Mesothelial cell of epicardium (in vitro differentiated cells): Measurements from ENCODE around the gene BIRC7. TPM values are rescaled to one million over a fixed set of nuclear protein-coding genes. Genes with fewer than 3 reads are reported as not detected.
A peak's percentile ranks its signal among the peaks of the same experiment; 100 is the strongest.

Source experiments
- DNase-seq, 2 experiments: peaks; one replicate each; pipeline ENCODE4 v3.0.0; 2021; ENCODE audit warnings: low spot score in 2 of 2; ENCODE audit not compliant: unreplicated experiment in 2 of 2
- H3K27ac Mint-ChIP-seq: 2 replicates; pipeline ENCODE4 v1.8.0; 2021; ENCODE audit warnings: mixed read lengths
- H3K27me3 Mint-ChIP-seq: 2 replicates; pipeline ENCODE4 v1.8.0; 2021; ENCODE audit warnings: low read depth, mixed read lengths
- H3K36me3 Mint-ChIP-seq: 2 replicates; pipeline ENCODE4 v1.8.0; 2021; ENCODE audit warnings: mixed read lengths
- H3K4me1 Mint-ChIP-seq: 2 replicates; pipeline ENCODE4 v1.8.0; 2021; ENCODE audit warnings: mixed read lengths
- H3K4me3 Mint-ChIP-seq: 2 replicates; pipeline ENCODE4 v1.8.0; 2021; ENCODE audit warnings: mild to moderate bottlenecking, moderate library complexity, mixed read lengths
- H3K9me3 Mint-ChIP-seq: 2 replicates; pipeline ENCODE4 v1.8.0; 2021; ENCODE audit warnings: mixed read lengths
- CTCF ChIP-seq: fragments of 200-600 bp; sonication (generic); IDR thresholded peaks from one replicate; pipeline ENCODE4 v1.5.0; 2021; ENCODE audit warnings: antibody characterized with exemption; ENCODE audit not compliant: unreplicated experiment
- total RNA-seq: library from RNA; stranded (reverse); gene quantifications from 3 replicates; pipeline ENCODE4 v1.2.1, GENCODE V29; 2021

Gene BIRC7
- total RNA-seq, 1 donor from 2014 or later = 0.36 TPM

GRCh38 chr20:63256954-63257353 is 21.2 kb downstream of the BIRC7 start:
- Mint-ChIP-seq H3K36me3 (no peaks in the 10 kb centered on the region), H3K4me3 (peak overlapping the region; percentile 13), H3K4me1 (peaks cover 74% of the 10 kb centered on the region), H3K27me3 (peaks cover 29% of the 10 kb centered on the region), H3K27ac (no peak overlapping the region), H3K9me3 (no peaks in the 10 kb centered on the region)
- TF ChIP-seq CTCF = no peak
- DNase-seq = no peak

GRCh38 chr20:63257629-63258028 is 21.9 kb downstream of the BIRC7 start:
- H3K4me1 Mint-ChIP-seq = peaks cover 78% of the 10 kb centered on the region
- no peak for TF ChIP-seq CTCF
- H3K4me3 Mint-ChIP-seq = no peak overlapping the region
- DNase-seq = no peak
- H3K27me3 Mint-ChIP-seq = peaks cover 22% of the 10 kb centered on the region
- H3K9me3 Mint-ChIP-seq = no peaks in the 10 kb centered on the region
- no peak overlapping the region for H3K27ac Mint-ChIP-seq
- no peaks in the 10 kb centered on the region for H3K36me3 Mint-ChIP-seq

- no peak for DNase-seq
- H3K4me1 Mint-ChIP-seq = peaks cover 72% of the 10 kb centered on the region
Measured at GRCh38 chr20:63258781-63259180, 23.1 kb downstream of the BIRC7 start.

GRCh38 chr20:63259734-63260460 is 24.2 kb downstream of the BIRC7 start:
- Mint-ChIP-seq H3K4me1 (peaks cover 73% of the 10 kb centered on the region), H3K27ac (no peak overlapping the region), H3K4me3 (no peak overlapping the region), H3K36me3 (no peaks in the 10 kb centered on the region), H3K27me3 (peaks cover 11% of the 10 kb centered on the region), H3K9me3 (no peaks in the 10 kb centered on the region)
- no peak for DNase-seq
- no peak for TF ChIP-seq CTCF

More at GRCh38 chr20:63258781-63259180, 23.1 kb downstream of the BIRC7 start:
- no peaks in the 10 kb centered on the region for H3K36me3 Mint-ChIP-seq
- no peak overlapping the region for H3K4me3 Mint-ChIP-seq
- H3K27me3 Mint-ChIP-seq = peaks cover 11% of the 10 kb centered on the region
- H3K27ac Mint-ChIP-seq = peak overlapping the region; percentile 43
- TF ChIP-seq CTCF = no peak
- no peaks in the 10 kb centered on the region for H3K9me3 Mint-ChIP-seq

GRCh38 chr20:63260521-63260920 is 24.8 kb downstream of the BIRC7 start:
- TF ChIP-seq CTCF = no peak
- Mint-ChIP-seq H3K4me3 (no peak overlapping the region), H3K27me3 (peaks cover 5% of the 10 kb centered on the region), H3K4me1 (peaks cover 67% of the 10 kb centered on the region), H3K36me3 (no peaks in the 10 kb centered on the region), H3K9me3 (no peaks in the 10 kb centered on the region), H3K27ac (no peak overlapping the region)
- no peak for DNase-seq
